Activated T-helper 1 cell treated with anti-CD3 and anti-CD28 coated beads, Interleukin-12 subunit alpha, Interleukin-12 subunit beta, Interleukin-2, Interleukin-4 antibody, amounts not matched to agents 30 ng/mL and 10 ng/mL and 1 ng/mL, durations not matched to agents 14 hours and 24 hours and 36 hours (primary cell): ENCODE measurements around the gene BTBD7. TPM values are rescaled to one million over a fixed set of nuclear protein-coding genes. Genes with fewer than 3 reads are reported as not detected.

Experiments used
- DNase-seq: peaks from one replicate; pipeline ENCODE4 v3.0.0; 2021; ENCODE audit warnings: low spot score
- H3K27ac Mint-ChIP-seq: one replicate; pipeline ENCODE4 v1.8.0; 2021; ENCODE audit warnings: mild to moderate bottlenecking, mixed read lengths
- H3K27me3 Mint-ChIP-seq: one replicate; pipeline ENCODE4 v1.8.0; 2022; ENCODE audit warnings: mild to moderate bottlenecking, moderate library complexity, mixed read lengths; ENCODE audit not compliant: insufficient read depth
- H3K36me3 Mint-ChIP-seq: one replicate; pipeline ENCODE4 v1.8.0; 2021; ENCODE audit warnings: low read depth, mixed read lengths
- H3K4me1 Mint-ChIP-seq: one replicate; pipeline ENCODE4 v1.8.0; 2021; ENCODE audit warnings: low read depth, mixed read lengths
- H3K4me3 Mint-ChIP-seq: one replicate; pipeline ENCODE4 v1.8.0; 2021; ENCODE audit warnings: mild to moderate bottlenecking, moderate library complexity, mixed read lengths
- H3K9me3 Mint-ChIP-seq: one replicate; pipeline ENCODE4 v1.8.0; 2021; ENCODE audit warnings: mixed read lengths
- intact Hi-C: fragments of 100-400 bp; cut with micrococcal nuclease; formaldehyde crosslinking; loops from one replicate; pipeline ENCODE4 v1.15.1; 2024
- total RNA-seq: library from RNA; stranded (reverse); gene quantifications from 2 replicates; pipeline ENCODE4 v1.2.3, GENCODE V29; 2022

The BTBD7 gene
- total RNA-seq, 1 donor from 2014 or later, result 20.6 TPM

DNA sequence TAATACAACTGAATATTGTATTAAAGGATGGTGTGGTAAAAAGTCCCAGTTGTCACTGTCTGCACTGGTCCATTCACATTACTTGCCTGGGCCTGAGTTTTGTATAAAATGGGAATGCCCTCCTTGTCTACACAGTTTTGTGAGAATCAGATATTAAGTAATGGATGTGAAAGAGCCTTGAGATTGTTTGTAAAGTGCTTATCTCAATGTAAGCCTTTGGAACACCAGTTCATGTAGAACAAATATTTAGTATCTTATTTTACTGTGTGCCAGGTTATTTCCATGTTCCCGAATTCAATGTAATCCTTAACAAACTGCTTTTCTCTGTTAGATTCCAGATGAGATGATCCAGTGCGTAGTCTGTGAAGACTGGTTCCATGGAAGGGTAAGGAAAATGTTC is 118.2 kb downstream of the BTBD7 start:
- no peak for DNase-seq
- no peaks in the 10 kb centered on the region for H3K9me3 Mint-ChIP-seq
- H3K4me3 Mint-ChIP-seq, result no peak overlapping the region
- intact Hi-C loops, result no loop called here
- H3K36me3 Mint-ChIP-seq, result peaks cover 32% of the 10 kb centered on the region
- H3K27me3 Mint-ChIP-seq, result no peaks in the 10 kb centered on the region
- H3K4me1 Mint-ChIP-seq, result peaks cover 7% of the 10 kb centered on the region
- H3K27ac Mint-ChIP-seq, result no peak overlapping the region

DNA sequence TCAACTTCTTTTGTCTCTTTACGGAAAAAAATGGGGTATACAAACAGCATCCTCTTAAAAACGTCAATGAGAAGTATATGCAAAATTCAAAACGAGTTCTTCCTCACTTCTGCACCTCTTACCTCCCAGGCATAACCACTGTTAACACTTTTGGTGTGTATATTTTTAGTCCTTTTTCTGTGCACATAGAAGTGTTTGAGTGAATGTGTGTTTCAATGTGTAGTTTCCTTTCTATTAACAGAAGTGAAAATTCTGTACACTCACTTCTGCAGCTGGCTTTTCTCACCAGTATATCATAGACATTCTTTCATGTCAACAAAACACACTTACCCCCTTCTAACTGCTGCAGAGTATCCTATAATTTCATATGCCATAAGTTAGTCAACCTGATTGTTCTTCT is 120.4 kb downstream of the BTBD7 start:
- H3K4me3 Mint-ChIP-seq, result no peak overlapping the region
- H3K4me1 Mint-ChIP-seq, result peaks cover 26% of the 10 kb centered on the region
- DNase-seq, result no peak
- peaks cover 29% of the 10 kb centered on the region for H3K36me3 Mint-ChIP-seq
- H3K27me3 Mint-ChIP-seq, result no peaks in the 10 kb centered on the region
- intact Hi-C loops, result no loop called here
- H3K9me3 Mint-ChIP-seq, result no peaks in the 10 kb centered on the region
- H3K27ac Mint-ChIP-seq, result no peak overlapping the region

GRCh38 chr14:93207468-93208308 is 125.1 kb downstream of the BTBD7 start:
- peak overlapping the region; percentile 99 for H3K4me3 Mint-ChIP-seq
- H3K9me3 Mint-ChIP-seq, result no peaks in the 10 kb centered on the region
- peak overlapping the region; percentile 54 for H3K27ac Mint-ChIP-seq
- H3K27me3 Mint-ChIP-seq, result no peaks in the 10 kb centered on the region
- peaks cover 48% of the 10 kb centered on the region for H3K4me1 Mint-ChIP-seq
- peaks cover 23% of the 10 kb centered on the region for H3K36me3 Mint-ChIP-seq
- no peak for DNase-seq
- intact Hi-C loops, result loop anchor here (1.0 to 5.0 kb wide), 5 partner anchors 12 to 413 kb away; partner anchors contain the start of genes GOLGA5 and LYSET

DNA sequence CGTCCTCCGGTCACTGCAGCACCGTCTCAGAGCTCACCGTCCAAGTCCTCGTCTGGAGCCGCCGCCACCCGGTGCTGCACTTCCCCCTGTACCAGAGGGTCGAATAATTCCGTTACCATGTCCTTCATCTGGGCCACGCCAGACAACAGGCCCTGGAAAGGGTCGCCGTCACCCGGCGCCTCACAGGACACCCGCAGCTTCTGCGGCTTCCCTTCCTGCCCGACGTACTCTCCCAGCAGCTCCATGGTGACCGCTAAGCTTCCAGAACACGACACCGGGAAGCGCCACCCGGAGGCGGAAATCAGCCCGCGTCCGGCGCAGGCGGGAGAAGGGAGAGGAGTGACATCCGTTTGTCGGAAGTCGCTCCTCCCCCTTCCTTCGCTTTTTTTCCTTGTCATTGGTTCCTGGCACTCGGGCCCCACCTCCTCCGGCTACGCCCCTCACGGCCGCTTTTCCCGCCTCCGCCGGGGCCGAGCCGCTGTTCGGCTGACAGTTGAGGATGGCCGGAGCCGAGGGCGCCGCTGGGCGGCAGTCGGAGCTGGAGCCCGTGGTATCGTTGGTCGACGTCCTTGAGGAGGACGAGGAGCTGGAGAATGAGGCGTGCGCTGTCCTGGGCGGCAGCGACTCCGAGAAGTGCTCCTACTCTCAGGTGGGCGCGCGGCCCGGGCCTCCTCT is 125.9 kb downstream of the BTBD7 start, which contains the start of the genes GON7 and UBR7:
TSS of gene GON7 (minus strand) at position 273 of the 675 bp plus-strand sequence. CDS start at position 245, 28 bp downstream.
TSS of gene UBR7 (plus strand) at position 464 of the 675 bp plus-strand sequence. CDS start at position 500, 36 bp downstream.
- Mint-ChIP-seq H3K27ac (peak within 1 kb of the TSS; percentile 93), H3K4me1 (peaks cover 48% of the 10 kb centered on the region), H3K27me3 (no peaks in the 10 kb centered on the region), H3K9me3 (no peaks in the 10 kb centered on the region), H3K4me3 (peak within 1 kb of the TSS; percentile 99), H3K36me3 (peaks cover 21% of the 10 kb centered on the region)
- intact Hi-C loops, result loop anchor here (1.0 to 5.0 kb wide), 5 partner anchors 22 to 412 kb away; partner anchors contain the start of genes BTBD7, GOLGA5 and LYSET
- peak; percentile 89 for DNase-seq

DNA sequence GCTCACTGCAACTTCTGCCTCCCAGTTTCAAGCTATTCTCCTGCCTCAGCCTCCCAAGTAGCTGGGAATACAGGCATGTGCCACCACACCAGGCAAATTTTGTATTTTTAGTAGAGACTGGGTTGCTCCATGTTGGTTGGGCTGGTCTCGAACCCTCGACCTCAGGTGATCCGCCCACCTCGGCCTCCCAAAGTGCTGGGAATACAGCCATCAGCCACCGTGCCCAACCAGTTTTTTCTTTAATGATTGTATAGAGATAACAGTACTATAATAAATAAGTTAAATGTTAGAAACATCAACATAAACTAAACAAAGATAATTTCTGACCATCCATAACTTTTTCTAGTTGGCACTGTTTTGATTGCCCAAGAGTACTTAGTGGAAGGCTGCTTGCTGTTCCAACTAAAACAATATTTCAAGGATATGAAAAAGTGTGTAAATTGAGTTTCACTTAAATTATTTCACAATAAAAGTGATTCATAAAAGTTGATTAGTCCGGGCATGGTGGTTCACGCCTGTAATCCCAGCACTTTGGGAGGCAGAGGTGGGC is 131.6 kb downstream of the BTBD7 start:
- H3K4me1 Mint-ChIP-seq, result peaks cover 22% of the 10 kb centered on the region
- no peak for DNase-seq
- no peak overlapping the region for H3K4me3 Mint-ChIP-seq
- peaks cover 9% of the 10 kb centered on the region for H3K36me3 Mint-ChIP-seq
- H3K9me3 Mint-ChIP-seq, result no peaks in the 10 kb centered on the region
- H3K27ac Mint-ChIP-seq, result no peak overlapping the region
- no peaks in the 10 kb centered on the region for H3K27me3 Mint-ChIP-seq
- intact Hi-C loops, result no loop called here

DNA sequence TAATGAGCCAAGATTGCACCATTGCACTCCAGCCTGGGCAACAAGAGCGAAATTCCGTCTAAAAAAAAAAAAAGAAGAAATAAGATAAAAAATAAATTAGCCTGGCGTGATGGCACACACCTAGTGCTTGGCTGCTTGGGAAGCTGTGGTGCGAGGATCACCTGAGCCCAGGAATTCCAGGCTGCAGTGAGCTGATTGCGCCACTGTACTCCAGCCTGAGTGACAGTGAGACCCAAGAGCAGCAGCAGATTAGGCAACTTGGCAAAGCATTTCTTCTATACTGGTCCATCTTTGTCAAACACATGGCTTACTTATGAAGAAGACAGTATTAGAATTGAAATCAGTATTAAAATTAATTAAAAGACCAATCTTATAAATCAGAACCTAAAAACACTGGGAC is 132.3 kb downstream of the BTBD7 start:
- no peak overlapping the region for H3K4me3 Mint-ChIP-seq
- no peaks in the 10 kb centered on the region for H3K27me3 Mint-ChIP-seq
- intact Hi-C loops, result no loop called here
- no peak overlapping the region for H3K27ac Mint-ChIP-seq
- H3K4me1 Mint-ChIP-seq, result peaks cover 15% of the 10 kb centered on the region
- DNase-seq, result no peak
- no peaks in the 10 kb centered on the region for H3K9me3 Mint-ChIP-seq
- peaks cover 9% of the 10 kb centered on the region for H3K36me3 Mint-ChIP-seq

GRCh38 chr14:93199031-93199430 is 133.8 kb downstream of the BTBD7 start:
- Mint-ChIP-seq H3K4me3 (no peak overlapping the region), H3K9me3 (no peaks in the 10 kb centered on the region), H3K36me3 (peaks cover 3% of the 10 kb centered on the region), H3K27ac (no peak overlapping the region), H3K4me1 (peaks cover under 1% of the 10 kb centered on the region), H3K27me3 (no peaks in the 10 kb centered on the region)
- no peak for DNase-seq
- intact Hi-C loops, result no loop called here

- H3K4me3 Mint-ChIP-seq, result no peak overlapping the region
- H3K4me1 Mint-ChIP-seq, result no peaks in the 10 kb centered on the region
- peaks cover 4% of the 10 kb centered on the region for H3K36me3 Mint-ChIP-seq
- no peaks in the 10 kb centered on the region for H3K9me3 Mint-ChIP-seq
- no peaks in the 10 kb centered on the region for H3K27me3 Mint-ChIP-seq
- no peak for DNase-seq
- intact Hi-C loops, result no loop called here
- no peak overlapping the region for H3K27ac Mint-ChIP-seq
Observed at GRCh38 chr14:93195316-93195999, 137.4 kb downstream of the BTBD7 start.

Other genes starting within 250 kb of the BTBD7 start
- 71.0 and 77.3 TPM in 2 replicates for gene ITPK1, start 217.1 kb downstream of the BTBD7 start, total RNA-seq
- gene MOAP1, start 148.1 kb downstream of the BTBD7 start, total RNA-seq, result 16.8 and 18.4 TPM in 2 replicates
- gene LYSET, start 147.7 kb downstream of the BTBD7 start, total RNA-seq, result 13.1 and 14.1 TPM in 2 replicates
- 14.8 and 15.7 TPM in 2 replicates for gene GON7, start 126.0 kb downstream of the BTBD7 start, total RNA-seq
- gene UBR7, start 125.8 kb downstream of the BTBD7 start, total RNA-seq, result 30.1 and 32.4 TPM in 2 replicates
- not detected in 2 replicates for gene COX8C, start 14.1 kb upstream of the BTBD7 start, total RNA-seq
- 0.02 and 0.03 TPM in 2 replicates for gene UNC79, start 97.9 kb upstream of the BTBD7 start, total RNA-seq